ENCODE measurements around the gene CIAO3.
"Not testable (repeated sequence)": the region's sequence is repeated elsewhere in the genome, so short reads cannot be mapped to it uniquely, and the experiment has no call there.

CIAO3 gene

GRCh38 chr16:759110-759910 lies 18.5 kb upstream of the CIAO3 start:
- DNase-seq, result no peak

- DNase-seq, result no peak
Measured at GRCh38 chr16:756428-756827, 15.6 kb upstream of the CIAO3 start.

- no peak for DNase-seq
Measured at GRCh38 chr16:754656-755055, 13.9 kb upstream of the CIAO3 start.

DNA sequence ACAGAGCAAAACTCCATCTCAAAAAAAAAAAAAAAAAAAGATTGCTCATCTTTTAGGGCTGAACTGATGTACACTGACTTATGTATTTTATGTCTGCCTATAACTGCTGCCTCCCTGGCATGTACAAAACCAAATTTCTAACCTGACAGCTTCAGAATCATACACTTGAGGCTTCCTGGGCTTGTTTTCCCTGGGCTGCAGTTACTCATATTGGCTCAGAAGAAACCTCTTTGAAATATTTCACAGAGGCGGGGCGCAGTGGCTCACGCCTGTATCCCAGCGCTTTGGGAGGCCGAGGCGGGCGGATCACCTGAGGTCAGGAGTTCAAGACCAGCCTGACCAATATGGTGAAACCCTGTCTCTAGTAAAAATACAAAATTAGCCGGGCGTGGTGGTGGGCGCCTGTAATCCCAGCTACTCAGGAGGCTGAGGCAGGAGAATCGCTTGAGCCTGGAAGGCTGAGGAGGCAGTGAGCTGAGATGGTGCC lies 13.4 kb upstream of the CIAO3 start:
- DNase-seq, result not testable (repeated sequence)

GRCh38 chr16:752007-752312 lies 11.2 kb upstream of the CIAO3 start:
- DNase-seq, result no peak

DNA sequence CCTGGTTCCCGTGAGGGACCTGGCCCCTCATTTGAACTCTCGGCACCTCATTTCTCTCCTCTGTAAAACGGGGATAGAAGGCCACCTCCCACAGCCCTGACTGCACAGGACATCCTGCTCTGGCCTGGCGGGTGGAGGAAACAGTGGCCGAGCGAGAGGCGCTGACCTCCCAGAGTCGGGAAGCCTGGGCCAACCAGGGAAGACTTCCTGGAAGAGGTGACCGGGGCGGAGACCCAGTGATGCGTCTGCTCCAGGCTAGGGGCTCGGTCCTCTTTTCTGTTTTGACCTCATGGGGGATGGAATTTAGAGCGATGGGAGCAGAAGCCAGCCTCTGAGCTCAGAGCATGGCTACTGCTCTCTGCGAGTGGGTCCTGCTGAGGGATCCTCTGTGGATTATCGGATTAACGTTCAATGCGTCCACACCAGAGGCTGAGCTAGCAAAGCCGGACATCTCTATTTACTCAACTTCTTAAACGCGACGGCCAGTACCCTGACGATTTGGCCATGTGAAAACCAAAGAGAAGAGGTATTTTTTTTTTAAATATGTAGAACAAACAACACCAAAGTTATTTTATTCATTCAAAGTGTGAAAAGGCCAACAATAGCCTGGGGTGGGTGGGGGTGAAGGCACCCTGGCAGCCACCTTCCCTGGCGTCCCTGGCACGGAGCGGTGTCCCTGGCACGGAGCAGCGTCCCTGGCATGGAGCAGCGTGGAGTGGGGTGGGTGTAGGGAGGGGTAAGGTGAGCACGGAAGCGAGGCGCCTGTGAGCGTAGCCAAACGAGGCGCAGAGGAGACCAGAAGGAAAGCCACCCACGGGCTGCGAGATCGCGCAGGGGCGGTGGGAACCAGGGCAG lies 10.6 kb upstream of the CIAO3 start:
- DNase-seq, result no peak

DNA sequence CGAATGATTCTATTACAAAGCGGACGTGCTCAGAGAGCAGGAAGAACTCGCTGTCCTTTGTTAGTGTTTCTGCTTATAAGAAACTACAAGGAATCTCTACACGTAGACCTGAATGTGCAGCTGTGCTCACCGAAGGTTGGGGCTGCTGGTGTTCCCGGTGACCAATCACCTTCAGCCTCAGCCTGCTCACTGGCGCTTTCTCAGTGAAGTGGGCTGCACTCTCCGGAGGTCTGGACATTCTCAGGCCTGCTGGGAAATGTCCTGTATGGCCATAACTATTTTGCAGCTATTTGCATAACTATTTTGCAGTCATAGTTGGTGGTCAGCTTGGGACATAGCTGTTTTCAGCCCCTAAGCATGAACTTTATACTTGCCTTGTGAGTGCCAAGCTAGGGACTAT lies 9.7 kb upstream of the CIAO3 start:
- no peak for DNase-seq

DNA sequence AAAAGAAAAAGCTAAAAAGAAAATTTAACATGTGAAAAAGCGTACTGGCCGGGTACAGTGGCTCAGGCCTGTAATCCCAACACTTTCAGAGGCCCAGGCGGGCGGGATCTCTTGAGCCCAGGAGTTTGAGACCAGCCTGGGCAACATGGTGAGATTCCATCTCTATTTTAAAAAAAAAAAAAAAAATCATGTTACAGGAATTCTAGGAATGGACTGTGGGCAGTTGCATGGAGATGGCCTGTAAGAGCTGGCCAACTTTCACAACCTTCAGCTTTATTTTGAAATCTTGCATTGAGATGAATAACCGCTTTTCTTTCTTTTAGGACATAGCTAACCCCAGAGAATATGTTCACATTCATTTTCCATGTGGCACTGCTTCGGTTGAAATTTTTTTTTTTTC lies 8.2 kb upstream of the CIAO3 start:
- DNase-seq, result no peak

DNA sequence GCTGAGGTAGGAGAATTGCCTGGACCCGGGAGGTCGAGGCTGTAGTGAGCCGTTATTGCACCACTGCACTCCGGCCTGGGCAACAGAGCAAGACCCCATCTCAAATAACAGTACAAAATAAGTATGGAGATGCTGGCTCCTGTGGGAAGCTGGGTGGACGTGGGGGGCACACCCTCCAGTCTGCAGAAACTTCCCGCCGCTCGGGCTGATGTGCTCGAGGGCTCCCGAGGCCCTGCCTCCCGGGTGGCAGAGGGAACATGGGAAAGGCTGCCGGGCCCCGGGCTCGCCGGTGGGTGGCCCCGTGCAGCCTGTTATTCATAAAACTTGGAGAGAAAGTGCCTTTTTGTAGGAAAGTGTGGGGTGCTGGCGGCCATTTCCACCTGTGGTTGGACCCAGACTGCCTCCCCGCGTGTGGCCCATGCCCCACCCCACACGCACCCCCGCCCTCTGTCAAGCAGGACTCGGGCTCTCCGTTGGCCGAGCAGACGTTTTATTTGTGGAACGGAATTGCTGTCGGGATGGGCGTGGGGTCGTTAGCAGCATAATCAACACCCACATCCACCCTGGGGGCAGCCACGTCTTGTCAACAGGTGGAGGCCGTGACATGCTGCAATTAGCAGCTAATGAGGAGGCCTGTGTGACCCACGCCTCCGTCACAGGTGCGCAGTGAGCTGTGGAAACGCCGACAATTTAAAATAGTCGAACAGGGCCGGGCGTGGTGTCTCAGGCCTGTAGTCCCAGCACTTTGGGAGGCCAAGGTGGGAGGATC lies 7.4 kb upstream of the CIAO3 start:
- DNase-seq, result no peak

GRCh38 chr16:746637-747036 lies 5.8 kb upstream of the CIAO3 start:
- DNase-seq, result no peak

GRCh38 chr16:745739-746138 lies 4.9 kb upstream of the CIAO3 start:
- DNase-seq, result no peak

GRCh38 chr16:743794-744500 lies 3.1 kb upstream of the CIAO3 start:
- DNase-seq, result no peak

GRCh38 chr16:742894-743293 lies 2.1 kb upstream of the CIAO3 start:
- DNase-seq, result not testable (repeated sequence)

DNA sequence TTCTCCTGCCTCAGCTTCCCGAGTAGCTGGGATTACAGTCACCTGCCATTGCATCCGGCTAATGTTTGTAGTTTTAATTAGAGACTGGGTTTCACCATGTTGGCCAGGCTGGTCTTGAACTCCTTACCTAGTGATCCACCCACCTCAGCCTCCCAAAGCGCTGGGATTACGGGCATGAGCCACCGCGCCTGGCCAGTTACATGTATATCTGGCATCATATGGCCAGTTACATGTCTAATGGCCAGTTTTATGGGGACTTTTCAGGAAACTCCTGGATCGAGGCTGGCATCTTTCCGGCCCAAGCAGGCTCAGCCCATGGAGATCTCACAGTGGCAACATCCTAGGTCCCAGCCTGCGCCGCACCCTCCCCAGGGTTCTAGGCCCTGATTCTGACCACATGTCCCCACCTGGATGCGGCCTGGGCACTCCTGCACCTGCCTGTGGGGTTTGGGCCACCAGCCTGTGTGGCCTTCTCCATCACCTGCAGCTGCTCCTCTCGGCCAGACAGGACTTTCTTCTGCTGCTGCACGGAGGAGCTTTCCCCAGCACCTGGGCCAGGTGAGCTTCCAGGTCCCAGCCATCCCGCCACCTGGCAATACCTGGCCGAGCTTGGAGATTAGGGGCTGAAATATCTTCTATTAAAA lies 1.3 kb upstream of the CIAO3 start:
- DNase-seq, result no peak

GRCh38 chr16:740459-740763 lies 386 bp downstream of the CIAO3 start:
- DNase-seq, result no peak

DNA sequence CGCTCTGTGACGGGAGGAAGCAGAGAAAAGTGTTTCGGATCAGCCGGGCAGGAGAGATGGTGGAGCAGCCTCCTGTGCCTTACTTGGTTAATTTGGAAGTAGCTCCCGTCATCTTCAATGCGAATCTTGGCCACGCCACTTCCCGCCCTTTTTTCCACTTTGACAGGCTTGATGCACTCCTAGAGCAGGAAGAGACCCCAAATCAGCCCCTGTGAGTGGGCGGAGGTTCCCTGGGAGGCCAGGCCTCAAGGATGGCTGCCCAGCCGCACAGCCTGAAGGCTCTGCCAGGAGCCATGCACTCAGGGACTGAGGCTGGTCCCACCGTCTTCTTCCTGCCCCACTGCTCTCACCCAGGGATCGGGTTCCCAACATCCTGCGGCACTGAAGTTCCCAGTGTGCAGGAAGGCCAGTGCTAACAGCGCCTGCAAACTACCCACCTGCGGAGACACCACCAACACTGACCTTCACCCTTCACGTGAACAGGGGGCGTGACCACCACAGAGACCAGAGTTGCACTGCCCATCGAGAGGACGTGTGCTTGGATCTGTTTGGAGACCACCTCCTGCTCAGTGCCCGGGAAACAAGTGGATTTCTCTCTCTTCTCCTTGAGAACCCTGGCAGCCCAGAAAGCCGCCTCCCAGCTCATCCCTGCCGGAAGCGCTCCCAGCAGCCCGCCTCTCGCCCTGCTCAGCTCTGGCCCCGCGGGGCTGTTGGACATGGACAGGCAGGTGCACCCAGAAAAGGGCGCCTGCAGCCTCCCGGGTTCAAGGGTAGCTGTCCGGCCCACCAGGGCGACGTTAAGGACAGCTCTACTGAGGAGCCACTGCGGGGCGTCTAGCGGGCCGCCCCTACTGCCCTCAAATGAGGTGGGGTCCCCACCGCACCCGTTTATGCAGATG lies 988 bp downstream of the CIAO3 start:
- no peak for DNase-seq

DNA sequence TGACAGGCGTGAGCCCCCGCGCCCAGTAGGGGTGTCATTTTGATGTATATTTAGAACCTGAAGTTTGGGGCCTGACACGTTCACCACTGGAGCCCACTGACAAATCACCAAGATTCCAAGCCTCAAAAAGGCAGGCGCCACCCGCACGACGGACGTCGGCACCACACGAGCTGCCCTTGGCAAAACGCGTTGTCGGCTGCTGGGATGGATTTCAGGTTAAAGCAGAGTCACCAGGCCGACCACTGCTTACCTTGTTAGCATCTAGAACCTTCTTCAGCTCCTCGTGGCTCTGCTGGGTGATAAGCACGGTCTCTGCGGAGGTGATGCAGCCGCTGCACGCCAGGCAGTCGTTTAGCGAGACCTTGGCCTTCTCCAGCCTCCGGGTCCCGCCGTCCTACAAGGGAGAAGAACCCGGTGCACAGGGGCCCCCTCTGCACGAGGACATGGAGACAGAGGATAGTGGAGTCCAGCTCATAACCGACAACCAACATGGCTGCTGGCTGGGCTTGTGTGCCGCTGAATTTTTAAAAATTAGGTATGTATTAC lies 3.8 kb downstream of the CIAO3 start:
- DNase-seq, result no peak

- no peak for DNase-seq
Measured at GRCh38 chr16:735982-736453, 4.8 kb downstream of the CIAO3 start.

DNA sequence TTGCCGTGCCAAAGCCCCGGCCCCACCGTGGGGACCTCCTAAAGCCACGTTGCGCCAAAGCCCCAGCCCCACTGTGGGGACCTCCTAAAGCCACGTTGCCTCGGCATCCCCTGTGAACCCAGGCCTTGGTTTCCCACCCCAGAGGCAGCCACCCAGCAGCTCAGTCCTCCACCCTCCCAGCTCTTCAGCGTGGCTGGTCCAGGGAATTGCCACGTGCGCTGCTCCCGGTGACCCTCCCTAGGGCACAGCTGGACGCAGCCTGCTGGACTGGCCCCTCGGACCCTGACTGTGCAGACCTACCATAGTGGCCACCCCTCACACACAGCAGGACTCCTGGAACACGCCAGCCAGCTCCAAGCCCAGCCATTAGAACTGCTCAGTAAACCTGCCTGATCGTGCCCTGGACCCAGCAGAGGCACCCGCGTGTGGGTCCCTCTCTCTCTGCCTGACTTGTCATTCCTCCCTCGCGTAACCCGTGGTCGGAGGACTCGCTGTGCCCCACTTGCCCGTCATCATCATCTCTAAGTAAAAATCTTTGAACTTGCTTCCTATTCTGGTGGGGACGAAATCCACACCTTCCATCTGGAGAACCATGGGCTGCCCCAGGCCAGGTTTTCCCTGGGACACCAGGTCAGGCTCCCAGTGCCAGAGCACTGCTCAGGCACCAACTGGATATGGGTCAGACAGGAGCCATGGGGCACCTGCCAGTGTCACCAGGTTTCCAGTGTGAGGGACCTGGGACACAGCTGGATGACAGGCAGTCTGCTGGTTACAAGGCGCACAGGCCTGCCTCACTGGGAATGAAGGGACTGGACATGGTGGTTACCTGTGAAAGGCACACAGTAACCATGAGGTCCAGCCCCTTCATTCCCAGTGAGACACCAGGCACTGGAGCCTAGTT lies 5.6 kb downstream of the CIAO3 start:
- DNase-seq, result no peak

Data from NCI-H2107 (cell line).